Coronary artery (tissue), 2 donors: ENCODE data around the gene RAPGEF5.
"Not testable (repeated sequence)": the region's sequence is repeated elsewhere in the genome, so short reads cannot be mapped to it uniquely, and the experiment has no call there.

Experiments
- DNase-seq: peaks from one replicate; pipeline ENCODE4 v3.0.0-alpha.2; 2017; ENCODE audit warnings: low spot score
- H3K27ac ChIP-seq, 2 donors: fragments of 200-600 bp; sonication (generic); one replicate each; pipeline ENCODE4 v1.5.1; 2016 to 2019
- H3K4me3 ChIP-seq: fragments of 200-600 bp; sonication (generic); 2 replicates; pipeline ENCODE4 v1.5.1; 2016; ENCODE audit warnings: mild to moderate bottlenecking, moderate library complexity
- TF ChIP-seq, protein P1 (sequence below): fragments of 200-600 bp; sonication (generic); IDR thresholded peaks from one replicate; pipeline ENCODE4 v1.5.1; 2019; ENCODE audit warnings: antibody characterized with exemption

RAPGEF5 gene

DNA sequence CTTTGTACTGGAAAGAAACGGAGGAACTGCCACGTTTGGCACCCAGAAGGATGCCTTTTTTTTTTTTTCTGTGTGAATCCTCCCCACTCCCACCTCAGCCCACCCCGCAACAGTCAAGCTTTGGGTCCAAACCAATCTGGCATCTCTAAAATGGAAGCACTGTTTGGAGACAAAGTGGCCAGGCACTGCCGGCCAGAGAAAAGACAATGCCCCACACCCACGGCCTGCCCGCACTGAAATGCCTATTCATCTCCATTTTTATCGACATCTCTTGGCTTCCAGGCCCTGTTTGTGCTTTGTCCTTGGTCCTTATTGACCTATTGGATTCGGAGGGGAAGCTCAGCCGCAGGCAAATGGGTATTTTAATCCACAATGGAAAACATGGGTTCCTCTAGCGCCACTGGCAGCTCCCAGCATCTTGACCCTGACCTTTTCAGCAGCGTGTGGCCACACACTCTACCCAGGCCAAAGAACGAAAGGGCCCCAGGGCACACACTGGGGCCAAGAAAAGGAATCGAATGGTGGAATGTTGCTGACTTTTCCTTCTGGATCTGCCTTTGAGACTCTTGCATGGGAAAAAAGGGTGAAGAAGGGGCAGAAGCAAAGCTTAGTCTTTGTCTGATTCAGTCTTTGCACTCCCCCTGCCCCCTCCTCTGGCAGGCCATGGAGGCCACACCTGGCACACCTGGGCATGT is 248.7 kb downstream of the RAPGEF5 start:
- TF ChIP-seq, protein P1, sequence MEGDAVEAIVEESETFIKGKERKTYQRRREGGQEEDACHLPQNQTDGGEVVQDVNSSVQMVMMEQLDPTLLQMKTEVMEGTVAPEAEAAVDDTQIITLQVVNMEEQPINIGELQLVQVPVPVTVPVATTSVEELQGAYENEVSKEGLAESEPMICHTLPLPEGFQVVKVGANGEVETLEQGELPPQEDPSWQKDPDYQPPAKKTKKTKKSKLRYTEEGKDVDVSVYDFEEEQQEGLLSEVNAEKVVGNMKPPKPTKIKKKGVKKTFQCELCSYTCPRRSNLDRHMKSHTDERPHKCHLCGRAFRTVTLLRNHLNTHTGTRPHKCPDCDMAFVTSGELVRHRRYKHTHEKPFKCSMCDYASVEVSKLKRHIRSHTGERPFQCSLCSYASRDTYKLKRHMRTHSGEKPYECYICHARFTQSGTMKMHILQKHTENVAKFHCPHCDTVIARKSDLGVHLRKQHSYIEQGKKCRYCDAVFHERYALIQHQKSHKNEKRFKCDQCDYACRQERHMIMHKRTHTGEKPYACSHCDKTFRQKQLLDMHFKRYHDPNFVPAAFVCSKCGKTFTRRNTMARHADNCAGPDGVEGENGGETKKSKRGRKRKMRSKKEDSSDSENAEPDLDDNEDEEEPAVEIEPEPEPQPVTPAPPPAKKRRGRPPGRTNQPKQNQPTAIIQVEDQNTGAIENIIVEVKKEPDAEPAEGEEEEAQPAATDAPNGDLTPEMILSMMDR, result no peak
- no peak overlapping the region for H3K27ac ChIP-seq
- DNase-seq, result no peak
- no peak overlapping the region for H3K4me3 ChIP-seq

DNA sequence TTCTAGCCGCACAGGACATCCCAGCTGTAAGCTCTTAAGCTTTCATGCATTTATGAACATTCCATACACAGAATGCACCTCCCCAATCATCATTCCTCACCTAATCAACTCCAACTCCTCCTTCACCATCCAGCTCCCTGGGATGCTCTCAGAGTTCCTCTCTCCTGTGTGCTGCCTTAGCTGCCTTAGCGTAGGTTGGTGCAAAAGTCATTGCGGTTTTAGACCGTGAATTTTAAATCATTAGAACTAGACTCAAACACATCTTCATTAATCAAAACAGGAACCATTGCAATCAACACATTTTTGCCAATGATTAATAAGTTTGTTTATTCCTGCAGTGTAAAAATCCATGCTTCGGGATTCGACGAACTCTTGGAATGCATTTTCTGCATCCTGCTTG is 251.4 kb downstream of the RAPGEF5 start:
- DNase-seq, result no peak
- Histone ChIP-seq H3K27ac (no peak overlapping the region), H3K4me3 (no peak overlapping the region)
- TF ChIP-seq, protein P1, result no peak

DNA sequence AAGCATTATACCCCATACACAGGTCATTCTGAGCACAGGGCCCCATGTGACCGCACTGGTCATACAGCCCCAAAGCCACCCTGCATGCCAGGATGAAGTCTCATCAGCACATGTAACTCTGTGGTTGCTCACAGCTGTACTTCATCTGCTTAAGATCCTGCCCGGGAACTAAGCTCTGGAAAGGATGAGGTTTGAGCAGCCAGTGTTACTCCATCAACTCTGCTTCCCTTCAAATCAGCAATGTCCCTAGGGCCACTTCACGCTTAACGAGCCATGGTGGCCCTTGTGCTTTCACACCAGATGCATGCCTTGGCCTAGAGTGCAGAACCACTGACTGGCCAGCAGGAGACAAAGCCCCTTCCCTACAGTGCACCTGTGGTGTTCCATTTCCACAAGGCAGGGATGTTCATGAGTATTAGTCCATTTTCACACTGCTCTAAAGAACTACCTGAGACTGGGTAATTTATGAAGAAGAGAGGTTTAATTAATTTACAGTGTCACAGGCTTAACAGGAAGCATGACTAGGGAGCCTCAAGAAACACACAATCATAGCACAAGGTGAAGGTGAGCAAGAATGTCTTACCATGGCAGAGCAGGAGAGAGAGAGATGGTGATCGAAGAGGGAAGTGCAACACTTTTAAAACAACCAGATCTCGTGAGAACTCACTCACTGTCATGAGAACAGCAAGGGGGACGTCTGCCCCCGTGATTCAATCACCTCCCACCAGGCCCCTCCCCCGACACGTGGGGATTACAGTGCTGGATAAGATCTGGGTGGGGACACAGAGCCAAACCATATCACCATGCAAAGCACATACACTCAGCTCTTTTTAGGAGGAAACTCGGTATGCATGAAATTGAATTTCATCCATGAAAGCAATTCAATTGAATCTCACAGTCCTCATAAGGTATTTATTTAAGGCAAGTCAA is 262.3 kb downstream of the RAPGEF5 start:
- Histone ChIP-seq H3K27ac (no peak overlapping the region), H3K4me3 (no peak overlapping the region)
- peak; percentile 33 for DNase-seq
- TF ChIP-seq, protein P1, result no peak

DNA sequence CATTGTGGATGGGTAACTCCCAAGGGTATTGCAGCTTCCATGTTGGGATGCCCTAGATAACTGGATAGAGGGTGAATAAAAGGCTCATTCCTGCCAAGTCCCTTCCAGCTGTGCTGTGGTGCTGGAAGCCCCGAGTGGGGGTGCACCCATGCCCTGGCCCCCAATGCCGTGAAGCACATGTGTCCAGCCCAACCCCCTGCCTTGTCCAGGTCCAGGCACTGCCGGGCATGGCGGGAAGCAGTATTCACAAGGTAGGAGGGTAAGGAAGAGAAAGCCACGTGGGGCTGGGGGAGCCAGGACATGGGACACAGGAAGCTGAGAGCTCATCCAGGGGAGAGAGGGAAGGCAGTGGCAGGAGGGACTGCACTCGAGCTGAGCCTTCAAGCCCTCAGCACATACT is 263.0 kb downstream of the RAPGEF5 start:
- TF ChIP-seq, protein P1, result no peak
- Histone ChIP-seq H3K27ac (no peak overlapping the region), H3K4me3 (no peak overlapping the region)
- peak; percentile 55 for DNase-seq

DNA sequence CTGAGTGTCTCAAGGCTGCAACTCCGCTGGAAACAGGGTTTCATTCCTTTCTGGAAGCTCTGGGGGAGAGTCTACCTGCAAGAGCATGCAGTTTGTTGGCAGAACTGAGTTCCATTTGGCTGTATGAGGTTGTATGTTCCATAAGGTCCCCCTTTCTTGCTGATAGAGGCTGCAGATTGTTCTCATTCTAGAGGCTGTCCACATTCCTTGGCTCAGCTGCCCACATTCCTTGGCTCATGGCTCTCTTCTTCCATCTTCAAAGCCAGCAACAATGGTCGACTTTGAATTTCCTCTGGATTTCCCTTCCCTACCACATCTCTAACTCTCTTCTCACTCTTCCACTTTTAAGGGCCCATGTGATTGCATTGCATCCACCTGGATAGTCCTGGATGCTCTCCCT is 264.0 kb downstream of the RAPGEF5 start:
- H3K27ac ChIP-seq, result no peak overlapping the region
- TF ChIP-seq, protein P1, result no peak
- no peak overlapping the region for H3K4me3 ChIP-seq
- DNase-seq, result peak; percentile 40

DNA sequence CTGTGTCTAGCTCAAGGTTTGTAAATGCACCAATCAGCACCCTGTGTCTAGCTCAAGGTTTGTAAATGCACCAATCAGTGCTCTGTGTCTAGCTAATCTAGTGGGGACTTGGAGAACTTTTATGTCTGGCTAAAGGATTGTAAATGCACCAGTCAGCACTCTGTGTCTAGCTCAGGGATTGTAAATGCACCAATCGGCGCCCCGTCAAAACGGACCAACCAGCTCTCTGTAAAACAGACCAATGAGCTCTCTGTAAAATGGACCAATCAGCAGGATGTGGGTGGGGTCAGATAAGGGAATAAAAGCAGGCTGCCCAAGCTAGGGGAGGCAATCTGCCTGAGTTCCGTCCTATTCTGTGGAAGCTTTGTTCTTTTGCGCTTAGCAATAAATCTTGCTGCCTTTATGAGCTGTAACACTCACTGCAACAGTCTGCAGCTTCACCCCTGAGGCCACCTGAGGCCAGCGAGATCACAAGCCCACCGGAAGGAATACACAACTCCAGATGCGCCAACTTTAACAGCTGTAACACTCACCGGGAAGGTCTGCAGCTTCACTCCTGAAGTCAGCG is 265.9 kb downstream of the RAPGEF5 start:
- H3K4me3 ChIP-seq, H3K27ac ChIP-seq: not testable (repeated sequence)
- DNase-seq, result peak; percentile 29

DNA sequence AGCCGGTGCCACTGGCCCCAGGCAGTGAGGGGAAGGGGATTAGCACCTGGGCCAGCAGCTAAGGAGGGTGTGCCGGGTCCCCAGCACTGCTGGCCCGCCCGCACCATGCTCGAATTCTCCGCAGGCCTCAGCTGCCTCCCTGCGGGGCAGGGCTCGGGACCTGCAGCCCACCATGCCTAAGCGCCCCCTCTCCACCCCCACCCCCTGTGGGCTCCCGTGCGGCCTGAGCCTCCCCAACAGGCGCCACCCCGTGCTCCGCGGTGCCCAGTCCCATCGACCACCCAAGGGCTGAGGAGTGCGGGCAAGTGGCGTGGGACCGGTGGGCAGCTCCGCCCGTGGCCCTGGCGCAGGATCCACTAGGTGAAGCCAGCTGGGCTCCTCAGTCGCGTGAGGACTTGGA is 266.4 kb downstream of the RAPGEF5 start:
- H3K4me3 ChIP-seq, result no peak overlapping the region
- TF ChIP-seq, protein P1, result no peak
- no peak overlapping the region for H3K27ac ChIP-seq
- no peak for DNase-seq
